ENCODE measurements around the gene TNP2. TPM values are rescaled to one million over a fixed set of nuclear protein-coding genes. Genes with fewer than 3 reads are reported as not detected.

The TNP2 gene
- total and polyA plus RNA-seq, 2 of the 4 experiments (the other 2 are of a cell fraction): not detected

- CTCF ChIA-PET: no interaction called here
- Histone ChIP-seq H2BK15ac (ENCODE audit: low read depth, low read length) (no peak overlapping the region), H2BK5ac (ENCODE audit: low read depth, low read length, poor library complexity, severe bottlenecking) (no peak overlapping the region), H3K36me3 (ENCODE audit: control insufficient read depth, insufficient read depth, low read length) (no peaks in the 10 kb centered on the region), H2AK9ac (replicated peaks; ENCODE audit: low read depth, low read length, poor library complexity) (no peak overlapping the region), H3K18ac (ENCODE audit: low read depth, low read length) (no peak overlapping the region), H3K4ac (ENCODE audit: low read depth, low read length) (no peak overlapping the region), H3K79me1 (ENCODE audit: low read depth in 1 of 2, low read length in 2 of 2) (peaks cover 0 to 5% of the 10 kb centered on the region in 2 experiments; a peak in 2 of 4 replicates), H3K27ac (ENCODE audit: insufficient read depth, low read length) (no peak overlapping the region), H4K8ac (ENCODE audit: low read depth in 2 of 2, low read length in 2 of 2) (no peak overlapping the region), H3K23ac (ENCODE audit: low read depth, low read length) (no peak overlapping the region), H2AK5ac (ENCODE audit: low read depth, low read length) (no peak overlapping the region), H3K14ac (replicated peaks; ENCODE audit: low read depth, low read length) (no peak overlapping the region), H3K27me3 (ENCODE audit: control insufficient read depth, insufficient read depth, low read length) (no peaks in the 10 kb centered on the region), H3K4me1 (ENCODE audit: control insufficient read depth, insufficient read depth, low read length) (peaks cover 16% of the 10 kb centered on the region), H3K56ac (ENCODE audit: extremely low read depth, insufficient read depth, low read length) (no peak overlapping the region), H2BK20ac (ENCODE audit: low read depth, low read length) (no peak overlapping the region), H3K4me3 (ENCODE audit: insufficient read depth, low read depth, low read length) (no peak overlapping the region), H4K91ac (ENCODE audit: insufficient read depth, low read depth, low read length) (no peak overlapping the region), H4K5ac (ENCODE audit: low read depth, low read length) (no peak overlapping the region), H4K20me1 (ENCODE audit: insufficient read depth, low read length) (no peaks in the 10 kb centered on the region), H3K9me3 (ENCODE audit: control insufficient read depth, insufficient read depth, low read length) (no peaks in the 10 kb centered on the region), H3K4me2 (ENCODE audit: low read depth, low read length) (no peak overlapping the region), H2AFZ (replicated peaks; ENCODE audit: low read length, poor library complexity) (no peak overlapping the region), H3K9me1 (ENCODE audit: insufficient read depth, low read length) (peaks cover 16% of the 10 kb centered on the region), H2BK120ac (ENCODE audit: low read depth, low read length) (no peak overlapping the region), H3K9ac (ENCODE audit: low read depth, low read length) (no peak overlapping the region)
- ATAC-seq (ENCODE audit: low read depth) (no peak), DNase-seq (no peak)
- 71% methylated on average over 5 of the region's 15 CpGs; no CpG with 5 or more reads in 1 of the 2 experiments for WGBS, 2 experiments (ENCODE audit: extremely low coverage in 2 of 2, insufficient read length in 1 of 2)
- dilution Hi-C loops (cut with HindIII; ENCODE audit: low sequenced_read_pairs, unreplicated experiment) (no loop called here), in situ Hi-C loops (cut with MboI; ENCODE audit: low sequenced_read_pairs) (loop anchor here (5.0 kb wide), 1 partner anchor 46 kb away; no protein-coding TSS in a partner anchor), intact Hi-C loops (cut with micrococcal nuclease) (no loop called here)
- POLR2A ChIA-PET (ENCODE audit: unreplicated experiment): no interaction called here
- no TSS peak for BruUV-seq (replicated peaks)
- no peak for TF ChIP-seq ELK1 (IDR thresholded peaks at IDR 0.05; ENCODE audit: borderline replicate concordance, low read depth, low read length)
- TF ChIP-seq RCOR1 (IDR thresholded peaks at IDR 0.05; ENCODE audit: insufficient replicate concordance, low read length): no peak
- TF ChIP-seq BHLHE40 (IDR thresholded peaks at IDR 0.05; ENCODE audit: low read depth, low read length): no peak
- no peak for TF ChIP-seq SMC3 (IDR thresholded peaks at IDR 0.05; ENCODE audit: low read depth, low read length)
- no peak for TF ChIP-seq MXI1 (IDR thresholded peaks at IDR 0.05; ENCODE audit: borderline replicate concordance, low read depth, low read length)
- TF ChIP-seq MAZ (IDR thresholded peaks at IDR 0.05; ENCODE audit: borderline replicate concordance, low read depth, low read length): no peak
- TF ChIP-seq CTCF (conservative IDR thresholded peaks at IDR 0.05; ENCODE audit: low read depth, low read length): no peak
- no peak for TF ChIP-seq CHD1 (IDR thresholded peaks at IDR 0.05; ENCODE audit: low read depth, low read length)
- TF ChIP-seq RAD21 (IDR thresholded peaks at IDR 0.05; ENCODE audit: low read length): no peak
- no peak for TF ChIP-seq NFE2L2 (IDR thresholded peaks at IDR 0.05; ENCODE audit: low read depth, low read length)
- TF ChIP-seq MAFK (IDR thresholded peaks at IDR 0.05; ENCODE audit: low read depth, low read length): no peak
- TF ChIP-seq RFX5 (IDR thresholded peaks at IDR 0.05; ENCODE audit: low read depth, low read length): no peak
- TF ChIP-seq CEBPB (IDR thresholded peaks at IDR 0.05; ENCODE audit: low read depth, low read length): no peak
- TF ChIP-seq FOS (IDR thresholded peaks at IDR 0.05; ENCODE audit: low read depth, low read length): no peak
- TF ChIP-seq POLR2A (IDR thresholded peaks at IDR 0.05; ENCODE audit: low read depth, low read length): no peak
These were observed 39.6 kb upstream of the TNP2 start for GRCh38 chr16:11308493-11309283.
